Endothelial cell of umbilical vein (primary cell): Measurements from ENCODE around the gene DPF3. TPM values are rescaled to one million over a fixed set of nuclear protein-coding genes. Genes with fewer than 3 reads are reported as not detected.

Source experiments
- BruUV-seq: library from RNA; stranded (reverse); fragments of 400-500 nt; replicated peaks from 2 replicates; lab custom pipeline; 2021; lab: Mats Ljungman, UMichigan
- CTCF ChIA-PET: fragments of 300-600, 350-600 bp; sonication (Branson Sonifier 250); formaldehyde crosslinking; loops from one replicate; lab custom pipeline; 2021; ENCODE audit warnings: antibody characterized with exemption, inconsistent platforms; lab: Charles Lee
- POLR2A ChIA-PET: fragments of 300-600, 350-600 bp; sonication (Branson Sonifier 250); formaldehyde crosslinking; loops from one replicate; lab custom pipeline; 2021; ENCODE audit warnings: antibody characterized with exemption, inconsistent platforms; lab: Charles Lee
- DNase-seq: peaks from one replicate; pipeline ENCODE4 v3.0.0-alpha.2; 2011; ENCODE audit warnings: low read depth, low spot score
- FAIRE-seq: peaks from 2 replicates; lab custom pipeline; 2011; peaks lifted over from hg19 to GRCh38; lab: Jason Lieb, UNC
- H2AFZ ChIP-seq: 2 replicates; pipeline ENCODE4 v1.6.0; 2012; ENCODE audit warnings: low read depth, low read length, control low read depth, inconsistent platforms
- H3K27ac ChIP-seq: 2 replicates; pipeline ENCODE4 v1.5.1; 2011; ENCODE audit warnings: low read depth, mild to moderate bottlenecking, control low read depth, low read length, moderate library complexity; ENCODE audit not compliant: insufficient read depth
- H3K27me3 ChIP-seq, 2 experiments: 2 replicates each; pipeline versions ENCODE4 v1.6.0 to v1.6.1; 2011; ENCODE audit warnings: low read length in 2 of 2, mixed read lengths in 1 of 2; ENCODE audit not compliant: control insufficient read depth in 2 of 2, insufficient read depth in 2 of 2
- H3K36me3 ChIP-seq, 2 experiments: 2 replicates in 1 of 2; 3 replicates in 1 of 2; pipeline ENCODE4 v1.5.1; 2011; ENCODE audit warnings: low read length in 2 of 2, mild to moderate bottlenecking in 1 of 2, moderate library complexity in 1 of 2; ENCODE audit not compliant: control insufficient read depth in 2 of 2, insufficient read depth in 2 of 2; ENCODE audit errors: extremely low read depth in 1 of 2
- H3K4me1 ChIP-seq: 3 replicates; pipeline ENCODE4 v1.5.1; 2011; ENCODE audit warnings: mild to moderate bottlenecking, low read length; ENCODE audit not compliant: control insufficient read depth, insufficient read depth; ENCODE audit errors: extremely low read depth
- H3K4me2 ChIP-seq: 2 replicates; pipeline ENCODE4 v1.6.1; 2011; ENCODE audit warnings: low read length, control low read depth, mixed read lengths; ENCODE audit not compliant: insufficient read depth
- H3K4me3 ChIP-seq, 3 experiments: fragments of 200-600 bp in 1 of 3; sonication (generic), shearing (Covaris generic) in 1 of 3; replicated peaks in 1 of 3; 2 replicates each; pipeline ENCODE4 v1.5.1; 2011 to 2016; ENCODE audit warnings: control low read depth in 3 of 3, low read length in 3 of 3, mild to moderate bottlenecking in 2 of 3, inconsistent platforms in 1 of 3, low read depth in 1 of 3, moderate library complexity in 1 of 3; ENCODE audit not compliant: insufficient read depth in 1 of 3
- H3K79me2 ChIP-seq: 2 replicates; pipeline ENCODE4 v1.6.0; 2012; ENCODE audit warnings: low read length, inconsistent platforms; ENCODE audit not compliant: control insufficient read depth, insufficient read depth
- H3K9ac ChIP-seq: replicated peaks from 2 replicates; pipeline ENCODE3; 2011; ENCODE audit warnings: low read length, control low read depth; ENCODE audit not compliant: insufficient read depth; ENCODE audit errors: extremely low read depth
- H3K9me1 ChIP-seq: replicated peaks from 3 replicates; pipeline ENCODE4 v1.6.0; 2011; ENCODE audit warnings: mild to moderate bottlenecking, low read length; ENCODE audit not compliant: control insufficient read depth, insufficient read depth; ENCODE audit errors: extremely low read depth
- H3K9me3 ChIP-seq: replicated peaks from 2 replicates; pipeline ENCODE4 v1.5.1; 2012; ENCODE audit warnings: low read length, inconsistent platforms; ENCODE audit not compliant: control insufficient read depth, insufficient read depth
- H4K20me1 ChIP-seq: replicated peaks from 2 replicates; pipeline ENCODE3; 2011; ENCODE audit warnings: mild to moderate bottlenecking, low read length; ENCODE audit not compliant: control insufficient read depth, insufficient read depth; ENCODE audit errors: extremely low read depth
- CTCF ChIP-seq, 2 donors: IDR thresholded peaks; 1 replicate in 1 of 2; 2 replicates in 1 of 2; pipeline ENCODE4 v1.5.1; 2011; ENCODE audit warnings: low read length in 2 of 2, mild to moderate bottlenecking in 2 of 2, moderate library complexity in 2 of 2, control low read depth in 1 of 2, inconsistent platforms in 1 of 2, low read depth in 1 of 2; ENCODE audit not compliant: insufficient read depth in 1 of 2; ENCODE audit errors: extremely low read depth in 1 of 2
- EZH2 ChIP-seq: IDR thresholded peaks from 2 replicates; pipeline ENCODE4 v1.6.1; 2012; ENCODE audit warnings: borderline replicate concordance, low read depth, mild to moderate bottlenecking, moderate library complexity, low read length, inconsistent platforms; ENCODE audit not compliant: severe bottlenecking
- FOS ChIP-seq: IDR thresholded peaks from 2 replicates; pipeline ENCODE4 v1.6.1; 2011; ENCODE audit warnings: mild to moderate bottlenecking, low read length, moderate library complexity, borderline replicate concordance; ENCODE audit not compliant: insufficient read depth
- GATA2 ChIP-seq: IDR thresholded peaks from 2 replicates; pipeline ENCODE4 v1.7.0; 2011; ENCODE audit warnings: low read depth, mild to moderate bottlenecking, moderate library complexity, mixed read lengths, low read length; ENCODE audit not compliant: insufficient read length, insufficient read depth
- JUN ChIP-seq: IDR thresholded peaks from 2 replicates; pipeline ENCODE4 v1.6.1; 2011; ENCODE audit warnings: borderline replicate concordance, low read depth; ENCODE audit not compliant: insufficient read length, insufficient read depth
- MAX ChIP-seq: IDR thresholded peaks from 2 replicates; pipeline ENCODE4 v1.6.1; 2011; ENCODE audit not compliant: insufficient read depth, insufficient read length
- MYC ChIP-seq: IDR thresholded peaks from one replicate; pipeline ENCODE4 v1.6.1; 2011; ENCODE audit warnings: mild to moderate bottlenecking, low read depth, low read length
- POLR2A ChIP-seq: IDR thresholded peaks from 2 replicates; pipeline ENCODE4 v1.6.1; 2012; ENCODE audit warnings: low read depth, mild to moderate bottlenecking, control low read depth, low read length
- POLR2AphosphoS5 ChIP-seq: IDR thresholded peaks from 2 replicates; pipeline ENCODE4 v1.6.1; 2012; ENCODE audit warnings: low read depth, mild to moderate bottlenecking, control low read depth, low read length, moderate library complexity; ENCODE audit not compliant: insufficient read depth
- dilution Hi-C: fragments of 300-500 bp; cut with MboI; formaldehyde crosslinking; loops from one replicate; pipeline ENCODE4 v1.15.0; 2019; ENCODE audit warnings: low sequenced_read_pairs; ENCODE audit not compliant: extremely low pct_ligation_motif_present
- intact Hi-C: fragments of 100-400 bp; cut with micrococcal nuclease; formaldehyde crosslinking; loops from one replicate; pipeline ENCODE4 v1.10.0; 2022
- polyA plus RNA-seq, 4 experiments: library from polyadenylated mRNA; depleted of rRNA in 3 of 4; stranded (reverse) in 3 of 4; unstranded in 1 of 4; fragments of >200 nt; gene quantifications; 2 replicates each; pipeline versions ENCODE4 v1.2.1 to v1.2.3, GENCODE V29; 2011 to 2012; ENCODE audit warnings: missing spikeins in 1 of 4
- total RNA-seq: library from RNA; stranded (reverse); gene quantifications from 2 replicates; pipeline ENCODE4 v1.2.3, GENCODE V29; 2021

The DPF3 gene
- total and polyA plus RNA-seq, 2 donors (not counting 3 experiments of a cell fraction or from before 2014, with no cell fraction given) = 2.4 to 3.5 TPM

- Histone ChIP-seq H3K9me3 (no peaks in the 10 kb centered on the region), H3K4me3 (no peak overlapping the region), H3K79me2 (no peaks in the 10 kb centered on the region), H4K20me1 (no peaks in the 10 kb centered on the region), H2AFZ (no peak overlapping the region), H3K27me3 (no peaks in the 10 kb centered on the region), H3K9me1 (no peaks in the 10 kb centered on the region), H3K4me2 (no peak overlapping the region), H3K36me3 (no peaks in the 10 kb centered on the region), H3K4me1 (peaks cover 34% of the 10 kb centered on the region), H3K9ac (no peak overlapping the region), H3K27ac (no peak overlapping the region)
- POLR2A ChIA-PET = no interaction called here
- no peak for FAIRE-seq
- CTCF ChIA-PET = no interaction called here
- no TSS peak for BruUV-seq
- DNase-seq = no peak
- TF ChIP-seq POLR2AphosphoS5 (no peak), JUN (no peak), EZH2 (no peak), MYC (no peak), POLR2A (no peak), MAX (no peak), CTCF (IDR thresholded peaks at IDR 0.05; ENCODE audit: extremely low read depth in 1 of 2, insufficient read depth in 1 of 2, low read depth in 1 of 2, low read length in 2 of 2) (no peak), FOS (no peak), GATA2 (no peak)
- intact Hi-C loops (no loop called here), dilution Hi-C loops (no loop called here)
Measured at GRCh38 chr14:72653026-72653425, 240.9 kb downstream of the DPF3 start.
